Smooth muscle cell of the umbilical artery (primary cell): Measurements from ENCODE around the gene TNN. TPM values are rescaled to one million over a fixed set of nuclear protein-coding genes. Genes with fewer than 3 reads are reported as not detected.

Source experiments
- total RNA-seq: library from RNA; depleted of rRNA; stranded (reverse); fragments of >200 nt; gene quantifications from 2 replicates; pipeline ENCODE4 v1.2.3, GENCODE V29; 2014

TNN gene, protein sequence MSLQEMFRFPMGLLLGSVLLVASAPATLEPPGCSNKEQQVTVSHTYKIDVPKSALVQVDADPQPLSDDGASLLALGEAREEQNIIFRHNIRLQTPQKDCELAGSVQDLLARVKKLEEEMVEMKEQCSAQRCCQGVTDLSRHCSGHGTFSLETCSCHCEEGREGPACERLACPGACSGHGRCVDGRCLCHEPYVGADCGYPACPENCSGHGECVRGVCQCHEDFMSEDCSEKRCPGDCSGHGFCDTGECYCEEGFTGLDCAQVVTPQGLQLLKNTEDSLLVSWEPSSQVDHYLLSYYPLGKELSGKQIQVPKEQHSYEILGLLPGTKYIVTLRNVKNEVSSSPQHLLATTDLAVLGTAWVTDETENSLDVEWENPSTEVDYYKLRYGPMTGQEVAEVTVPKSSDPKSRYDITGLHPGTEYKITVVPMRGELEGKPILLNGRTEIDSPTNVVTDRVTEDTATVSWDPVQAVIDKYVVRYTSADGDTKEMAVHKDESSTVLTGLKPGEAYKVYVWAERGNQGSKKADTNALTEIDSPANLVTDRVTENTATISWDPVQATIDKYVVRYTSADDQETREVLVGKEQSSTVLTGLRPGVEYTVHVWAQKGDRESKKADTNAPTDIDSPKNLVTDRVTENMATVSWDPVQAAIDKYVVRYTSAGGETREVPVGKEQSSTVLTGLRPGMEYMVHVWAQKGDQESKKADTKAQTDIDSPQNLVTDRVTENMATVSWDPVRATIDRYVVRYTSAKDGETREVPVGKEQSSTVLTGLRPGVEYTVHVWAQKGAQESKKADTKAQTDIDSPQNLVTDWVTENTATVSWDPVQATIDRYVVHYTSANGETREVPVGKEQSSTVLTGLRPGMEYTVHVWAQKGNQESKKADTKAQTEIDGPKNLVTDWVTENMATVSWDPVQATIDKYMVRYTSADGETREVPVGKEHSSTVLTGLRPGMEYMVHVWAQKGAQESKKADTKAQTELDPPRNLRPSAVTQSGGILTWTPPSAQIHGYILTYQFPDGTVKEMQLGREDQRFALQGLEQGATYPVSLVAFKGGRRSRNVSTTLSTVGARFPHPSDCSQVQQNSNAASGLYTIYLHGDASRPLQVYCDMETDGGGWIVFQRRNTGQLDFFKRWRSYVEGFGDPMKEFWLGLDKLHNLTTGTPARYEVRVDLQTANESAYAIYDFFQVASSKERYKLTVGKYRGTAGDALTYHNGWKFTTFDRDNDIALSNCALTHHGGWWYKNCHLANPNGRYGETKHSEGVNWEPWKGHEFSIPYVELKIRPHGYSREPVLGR (N-terminal part only)
- 0.05 TPM in 1 of 2 replicates, not detected in the other for total RNA-seq

GRCh38 chr1:175067362-175068106, at the start of gene TNN:
TNN (plus strand) TSS chr1:175067833; CDS start chr1:175077419, 9,586 bp downstream.

GRCh38 chr1:175023043-175023921, 44.4 kb upstream of the TNN start, which contains the start of gene MRPS14:
MRPS14 (minus strand) TSS chr1:175023425; CDS start chr1:175023408, 17 bp downstream.

GRCh38 chr1:175192630-175193526, 125.2 kb downstream of the TNN start, which contains the start of gene KIAA0040:
KIAA0040 (minus strand) TSS chr1:175192776; CDS start chr1:175161013, 31,763 bp downstream.

Other genes with a start within 250 kb of the TNN start
- 57.0 and 152 TPM in 2 replicates for gene CACYBP, start 67.9 kb upstream of the TNN start, total RNA-seq
- gene MRPS14, start 44.4 kb upstream of the TNN start, total RNA-seq = 13.5 and 17.8 TPM in 2 replicates
- 0.05 TPM in 1 of 2 replicates, not detected in the other for gene KIAA0040, start 124.9 kb downstream of the TNN start, total RNA-seq